Loucy (cell line): ENCODE measurements around the gene CLDN10.

ENCODE experiments used
- CTCF ChIP-seq: fragments of 200-600 bp; sonication (generic); conservative IDR thresholded peaks from 2 replicates; pipeline ENCODE4 v1.5.1; 2014; ENCODE audit warnings: mild to moderate bottlenecking, antibody characterized with exemption, low read length
- EZH2phosphoT487 ChIP-seq: fragments of 200-600 bp; IDR thresholded peaks from 2 replicates; pipeline ENCODE4 v1.6.1; 2018; ENCODE audit warnings: antibody characterized with exemption, mild to moderate bottlenecking, moderate library complexity, borderline replicate concordance

- TF ChIP-seq CTCF = no peak
- no peak for TF ChIP-seq EZH2phosphoT487
Observed at GRCh38 chr13:95614641-95615245, 62.2 kb downstream of the CLDN10 start.
